ENCODE data around the gene LASP1NB.

The LASP1NB gene

DNA sequence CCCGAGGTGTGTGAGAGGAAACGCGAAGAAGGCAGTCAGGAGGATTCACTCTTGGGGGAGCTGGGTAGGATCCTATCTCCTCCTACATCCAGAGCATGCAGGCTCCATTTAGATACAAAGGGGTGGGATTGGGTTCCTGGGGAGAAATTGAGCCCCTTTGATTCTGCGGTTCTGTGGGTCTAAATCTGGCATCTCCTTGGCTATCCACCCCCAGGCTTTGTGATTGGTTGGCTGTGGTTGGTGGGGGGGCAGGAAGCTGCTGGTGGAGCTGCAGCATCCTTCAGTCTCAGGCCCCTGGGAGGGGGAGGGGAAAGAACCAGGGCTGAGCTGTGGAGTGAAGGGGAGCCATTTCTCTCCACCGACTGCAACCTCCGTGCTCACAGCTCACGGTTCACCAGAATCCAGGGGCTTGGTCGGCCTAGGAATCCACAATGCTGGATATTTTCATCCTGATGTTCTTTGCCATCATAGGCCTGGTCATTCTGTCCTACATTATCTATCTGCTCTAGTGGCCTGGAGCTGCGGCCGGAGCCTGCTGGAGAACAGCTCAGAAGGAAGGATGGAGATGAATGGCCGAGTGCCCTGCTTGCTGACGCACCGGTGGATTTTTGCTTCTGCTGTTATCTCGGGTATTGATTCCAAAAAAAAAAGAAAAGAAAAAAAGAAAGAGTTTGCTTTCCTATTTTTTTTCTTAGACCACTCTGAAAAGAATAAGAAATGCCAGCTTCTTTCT lies at the start of gene LASP1NB:
TSS of gene LASP1NB (plus strand) at position 352 of the 733 bp plus-strand sequence.
- DNase-seq: peak; percentile 56

DNA sequence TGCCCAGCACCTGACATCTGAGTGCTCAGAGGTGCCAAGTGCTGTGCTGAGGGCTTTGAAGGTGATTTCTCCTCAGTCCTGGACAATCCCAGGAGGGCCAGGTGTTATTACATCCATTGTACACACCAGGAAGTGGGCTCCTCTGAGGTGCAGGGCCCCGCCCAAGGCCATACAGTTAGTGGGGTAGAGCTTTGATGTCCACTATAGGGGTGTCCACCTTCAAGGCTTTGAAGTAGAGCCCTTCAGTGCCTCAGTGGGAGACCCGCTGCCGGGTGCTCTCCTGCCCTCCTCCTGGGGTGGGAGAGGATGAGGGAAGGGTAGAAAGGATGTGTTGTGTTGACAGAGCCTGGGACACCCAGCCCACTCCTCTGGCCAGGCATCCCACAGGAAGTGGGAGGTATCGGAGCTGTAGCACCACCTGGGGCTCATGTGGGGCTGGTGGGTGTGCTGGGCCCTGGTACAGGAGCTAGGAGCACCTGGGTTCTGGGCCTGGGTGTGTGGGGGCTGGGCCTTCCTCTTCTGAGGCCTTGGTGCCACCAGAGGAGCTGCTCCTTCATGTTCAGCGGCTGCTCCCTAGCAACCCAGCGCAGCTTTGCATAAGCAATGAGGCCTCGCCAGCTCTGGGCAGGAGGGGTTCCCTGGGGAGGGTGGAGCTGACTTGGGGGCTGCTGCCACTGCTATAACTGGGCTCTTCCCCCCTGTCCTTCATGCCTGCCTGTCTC lies 48.1 kb upstream of the LASP1NB start:
- DNase-seq: peak; percentile 59

DNA sequence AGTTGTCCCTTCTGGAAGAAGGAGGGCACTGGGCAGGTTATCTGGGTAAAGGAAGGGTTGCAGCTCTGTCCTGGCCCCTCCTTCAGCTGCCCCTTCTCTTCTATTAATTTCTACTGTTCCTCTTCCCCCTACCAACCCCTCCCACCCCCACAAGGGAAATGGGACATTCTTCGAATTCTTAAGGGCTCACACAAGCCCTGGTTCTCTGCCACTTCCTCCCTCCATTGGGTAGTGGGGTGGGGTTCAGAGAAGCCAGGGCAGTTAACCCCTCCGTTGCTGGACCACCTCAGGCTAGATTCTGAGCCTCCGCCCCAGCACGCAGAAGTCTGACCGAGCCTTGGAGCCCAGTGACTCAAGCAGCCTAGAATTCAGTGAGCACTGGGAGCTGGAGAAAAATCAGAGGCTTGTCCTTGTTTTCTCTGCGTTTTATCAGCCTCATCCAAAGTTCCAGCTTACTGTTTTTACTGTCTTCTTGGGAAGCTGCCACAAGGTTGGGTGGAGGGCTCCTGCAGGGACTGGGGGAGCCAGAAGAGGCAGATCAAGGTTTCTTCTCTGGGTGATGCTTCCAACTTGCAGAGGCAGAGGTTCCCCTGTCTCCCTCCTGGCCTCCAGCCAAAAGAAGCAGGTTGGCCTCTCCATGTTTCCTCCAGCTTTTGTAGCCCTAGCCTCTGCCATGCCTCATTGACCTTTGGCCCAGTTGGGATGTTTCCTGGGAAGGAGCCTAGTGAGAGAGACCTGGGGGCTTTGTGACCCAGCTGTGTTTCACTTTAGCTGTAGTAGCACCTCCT lies 45.3 kb upstream of the LASP1NB start:
- DNase-seq: peak; percentile 82

DNA sequence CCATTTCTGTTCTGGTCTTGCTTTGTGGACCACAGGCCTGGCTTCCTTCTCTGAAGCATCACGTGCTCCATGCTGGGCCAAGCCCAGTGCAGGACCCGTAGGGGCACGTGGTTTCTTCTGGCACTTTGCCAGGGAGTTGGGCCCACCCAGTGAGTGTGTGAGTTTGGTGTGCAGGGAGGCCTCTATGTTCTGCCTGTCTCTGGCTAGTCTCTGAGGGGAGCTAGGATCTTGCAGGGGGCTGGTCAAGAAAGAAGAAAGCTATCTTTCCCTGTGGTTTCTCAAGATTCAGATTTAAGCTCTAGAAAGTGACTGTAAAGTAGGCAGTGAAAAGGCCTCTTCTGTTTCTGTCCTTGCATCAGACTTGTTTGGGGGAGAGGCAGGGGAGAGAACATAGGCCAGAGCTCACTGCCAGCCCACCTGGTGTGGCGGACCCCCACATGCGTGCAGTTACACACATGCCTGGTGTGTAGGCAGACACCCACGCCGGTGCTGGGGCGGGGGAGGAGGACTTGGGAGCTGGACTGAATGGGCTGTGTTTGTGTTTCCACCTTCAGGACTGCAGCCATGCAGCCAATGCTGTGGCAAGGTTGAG lies 43.7 kb upstream of the LASP1NB start:
- DNase-seq: peak; percentile 85

DNA sequence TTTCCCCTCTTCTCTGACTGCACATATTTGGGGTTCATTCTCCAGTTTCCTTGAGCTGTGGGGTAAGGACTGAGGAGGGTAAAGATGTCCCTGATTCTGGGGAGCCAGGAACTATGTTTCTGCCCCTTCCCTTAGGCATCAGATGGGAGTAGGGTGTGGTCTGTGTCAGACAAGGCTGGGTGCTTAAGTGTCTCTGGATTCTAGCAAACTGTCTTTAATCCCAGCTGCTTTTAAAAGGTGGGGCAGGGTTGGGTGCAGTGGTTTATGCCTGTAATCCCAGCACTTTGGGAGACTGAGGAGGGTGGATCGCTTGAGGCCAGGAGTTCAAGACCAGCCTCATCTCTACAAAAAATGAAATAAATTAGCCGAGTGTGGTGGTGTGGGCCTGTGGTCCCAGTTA lies 42.5 kb upstream of the LASP1NB start:
- DNase-seq: no peak

DNA sequence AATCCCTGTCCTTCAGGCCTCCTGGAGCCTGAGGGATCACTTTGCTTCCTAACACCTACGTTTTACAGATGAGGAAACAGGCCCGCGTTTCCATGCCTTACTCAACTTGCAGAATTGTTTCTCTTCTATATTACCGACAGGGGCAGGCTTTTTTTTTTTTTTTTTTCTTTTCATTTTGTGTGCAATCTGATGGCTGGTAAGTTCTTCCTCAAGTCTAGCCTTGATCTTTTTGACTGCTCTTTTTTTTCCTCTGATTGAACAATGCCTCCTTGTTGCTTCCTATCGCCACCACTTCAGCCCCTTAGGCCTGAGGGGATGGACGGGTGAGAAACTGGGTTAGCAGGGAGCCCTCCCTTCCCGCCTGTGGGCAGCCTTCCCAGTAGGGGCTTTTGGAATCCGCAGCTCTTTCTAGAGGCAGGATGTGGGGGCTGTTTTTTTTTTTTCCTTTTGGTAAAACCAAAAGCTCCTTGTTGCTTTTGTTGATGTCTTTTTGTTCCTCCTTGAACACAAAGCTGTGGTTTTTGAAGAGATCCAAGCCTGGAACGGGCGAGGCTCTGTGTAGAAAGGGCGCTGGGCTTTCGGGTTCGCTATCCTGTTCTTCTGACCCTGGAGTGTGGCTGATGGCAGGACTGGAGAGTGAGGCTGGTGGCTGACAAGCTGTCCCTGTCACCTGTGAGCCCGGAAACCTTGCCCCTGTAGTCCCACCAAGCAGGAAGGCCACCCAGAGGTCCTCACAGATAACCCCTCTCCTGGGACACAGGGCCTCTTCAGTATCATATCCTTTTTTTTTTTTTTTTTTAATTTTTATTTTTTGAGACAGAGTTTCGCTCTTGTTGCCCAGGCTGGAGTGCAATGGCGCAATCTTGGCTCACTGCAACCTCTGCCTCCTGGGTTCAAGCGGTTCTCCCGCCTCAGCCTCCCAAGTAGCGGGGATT lies 41.6 kb upstream of the LASP1NB start:
- DNase-seq: no peak

DNA sequence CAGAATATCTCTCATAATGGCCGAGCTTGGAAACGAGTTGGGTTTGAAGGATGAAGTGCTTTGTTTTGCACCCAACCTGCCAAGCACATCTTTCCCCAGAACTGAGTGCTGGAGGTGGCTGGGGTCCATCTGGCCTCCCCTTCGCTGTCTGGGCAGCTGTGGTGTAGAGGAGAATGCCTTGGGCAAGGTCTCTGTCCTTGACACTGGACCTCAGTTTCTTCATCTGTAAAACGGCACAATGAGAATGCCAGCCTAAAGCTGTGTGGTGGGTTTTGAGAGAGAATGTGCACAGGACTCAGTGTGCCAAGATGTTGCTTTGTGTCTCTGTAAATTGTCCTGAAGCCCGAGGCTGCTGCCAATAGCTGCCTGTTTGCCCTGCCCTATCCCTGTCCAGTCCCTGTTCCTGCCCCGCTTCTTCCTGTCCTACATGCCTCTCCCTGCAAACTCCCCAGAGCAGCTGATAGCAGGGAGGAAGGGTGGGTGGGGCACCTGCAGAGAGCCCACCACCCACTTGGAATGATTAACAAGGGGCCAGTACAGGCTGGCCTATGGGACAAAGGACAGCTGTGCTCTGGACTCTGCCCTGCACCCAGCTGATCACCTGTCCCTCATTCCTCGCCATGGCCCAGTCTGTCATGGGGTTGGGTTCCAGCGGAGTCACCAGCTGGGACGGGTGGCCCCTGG lies 40.2 kb upstream of the LASP1NB start:
- no peak for DNase-seq

DNA sequence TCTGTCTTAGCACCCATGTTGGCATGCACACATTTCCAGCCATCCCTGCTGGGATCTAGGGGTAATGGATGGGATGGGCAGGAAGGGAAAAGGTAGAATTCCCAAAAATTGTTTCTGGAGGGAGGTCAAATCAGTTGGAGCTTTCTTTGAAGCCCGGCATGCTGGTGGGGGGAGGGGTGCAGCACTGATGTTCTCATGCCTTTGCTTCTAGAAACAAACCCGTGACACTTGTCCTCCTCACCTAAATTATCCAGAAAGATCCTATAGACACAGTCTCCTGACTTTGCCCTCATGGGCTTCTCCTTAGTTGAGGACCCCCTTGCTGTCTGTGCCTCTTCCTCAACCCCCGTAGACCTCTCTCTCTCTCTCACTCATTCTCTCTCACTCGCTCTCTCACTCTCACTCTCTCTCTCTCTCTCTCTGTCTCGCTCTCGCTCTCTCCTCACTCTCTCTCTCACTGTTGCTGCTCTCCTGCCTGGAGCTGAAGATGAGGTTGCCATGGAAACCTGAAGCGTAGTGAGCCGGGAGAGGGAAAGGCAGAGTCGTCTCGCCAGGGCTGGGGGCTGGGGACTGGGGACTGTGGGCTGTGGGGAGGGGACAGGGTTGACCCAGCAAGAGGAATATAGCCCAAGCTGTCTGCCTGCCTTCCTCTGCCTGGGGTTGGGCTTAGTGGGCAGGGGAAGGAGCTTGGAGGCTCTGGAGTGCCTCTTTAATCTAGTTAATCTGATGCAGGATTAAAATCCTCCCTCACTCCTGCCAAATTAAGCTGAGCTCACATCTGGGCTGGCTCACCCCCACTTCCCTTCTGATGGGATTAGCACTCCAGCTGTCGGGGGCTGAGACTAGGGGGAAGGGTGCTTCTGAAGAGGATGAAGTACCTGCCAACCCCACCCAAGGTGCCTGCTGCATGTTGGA lies 39.4 kb upstream of the LASP1NB start:
- no peak for DNase-seq

DNA sequence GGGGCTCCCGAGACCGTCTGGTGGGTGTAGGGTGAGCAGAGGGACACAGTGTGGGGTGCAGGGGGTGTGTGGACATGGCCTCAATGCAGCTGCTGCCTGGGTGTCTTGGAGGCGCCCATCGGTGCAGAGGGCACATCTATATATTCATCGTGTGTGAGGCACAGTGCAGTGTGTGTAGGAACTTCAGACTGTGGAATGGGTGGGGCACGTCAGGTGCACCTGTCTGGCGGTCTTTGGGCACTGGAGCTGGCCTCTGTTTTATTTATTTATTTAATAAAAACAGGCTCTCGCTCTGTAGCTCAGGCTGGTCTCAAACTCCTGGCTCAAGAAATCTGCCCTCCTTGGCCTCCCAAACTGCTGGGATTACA lies 38.8 kb upstream of the LASP1NB start:
- DNase-seq: no peak

DNA sequence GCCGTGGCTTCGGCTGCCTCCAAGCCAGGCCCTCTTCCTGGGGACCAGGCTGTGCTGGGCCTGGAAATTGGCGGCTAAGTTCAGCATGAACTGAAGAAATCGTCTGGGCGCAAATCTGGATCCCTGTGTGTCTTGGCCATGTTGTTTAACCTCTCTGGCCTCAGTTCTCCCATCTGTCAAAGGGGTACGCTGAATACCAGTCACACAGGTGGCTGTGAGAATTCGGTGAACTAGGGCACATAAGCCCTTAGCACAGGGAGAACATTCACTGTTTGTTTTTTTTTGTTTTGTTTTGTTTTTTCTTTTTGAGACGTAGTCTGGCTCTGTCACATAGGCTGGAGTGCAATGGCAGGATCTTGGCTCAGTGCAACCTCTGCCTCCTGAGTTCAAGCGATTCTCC lies 36.6 kb upstream of the LASP1NB start:
- DNase-seq: no peak

DNA sequence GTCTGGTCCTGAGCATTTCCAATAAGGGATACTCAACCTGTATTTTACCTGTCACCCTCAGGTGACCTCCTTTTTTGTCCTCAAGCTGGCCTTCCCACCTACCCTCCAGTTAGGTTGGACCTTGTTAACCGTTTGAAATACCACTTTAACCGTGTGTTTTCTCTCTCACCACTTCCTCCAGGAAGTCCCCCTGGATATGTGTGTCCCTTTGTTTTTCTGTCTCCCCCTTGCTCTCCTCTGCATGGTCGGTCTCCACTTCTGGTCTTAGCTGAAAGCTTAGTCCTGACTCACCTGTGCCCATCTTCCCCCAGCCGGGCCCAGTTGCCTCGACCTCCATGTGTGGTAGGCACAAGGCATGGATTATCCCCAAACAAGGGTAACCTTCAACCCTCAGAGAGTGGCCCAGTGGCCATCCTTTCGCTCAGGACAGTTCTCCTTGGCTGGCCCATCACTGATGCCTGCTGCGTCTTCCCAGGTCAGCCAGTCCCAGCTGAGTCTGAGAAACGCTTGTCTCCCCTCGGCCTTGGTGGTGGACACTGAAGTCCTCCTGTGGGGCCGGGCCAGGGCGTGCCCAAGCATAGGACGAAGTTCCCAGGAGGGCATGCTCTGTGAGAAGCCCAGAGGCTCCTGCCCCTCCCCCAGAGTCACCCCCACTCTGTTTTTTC lies 35.5 kb upstream of the LASP1NB start:
- DNase-seq: no peak

DNA sequence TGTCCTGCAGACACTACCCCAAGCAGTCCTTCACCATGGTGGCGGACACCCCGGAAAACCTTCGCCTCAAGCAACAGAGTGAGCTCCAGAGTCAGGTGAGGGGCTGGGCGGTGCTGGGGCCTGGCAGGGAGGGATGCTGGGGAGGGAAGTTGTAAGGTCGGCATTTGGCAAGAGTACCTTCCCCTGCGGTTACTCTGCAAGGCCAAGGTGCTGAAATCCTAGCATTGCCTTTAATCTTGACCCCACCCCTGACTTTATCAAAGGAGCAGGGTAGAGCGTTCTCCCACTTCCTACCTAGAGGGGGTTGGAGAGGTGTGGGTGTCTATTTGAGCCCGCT lies 35.0 kb upstream of the LASP1NB start:
- DNase-seq: no peak

DNA sequence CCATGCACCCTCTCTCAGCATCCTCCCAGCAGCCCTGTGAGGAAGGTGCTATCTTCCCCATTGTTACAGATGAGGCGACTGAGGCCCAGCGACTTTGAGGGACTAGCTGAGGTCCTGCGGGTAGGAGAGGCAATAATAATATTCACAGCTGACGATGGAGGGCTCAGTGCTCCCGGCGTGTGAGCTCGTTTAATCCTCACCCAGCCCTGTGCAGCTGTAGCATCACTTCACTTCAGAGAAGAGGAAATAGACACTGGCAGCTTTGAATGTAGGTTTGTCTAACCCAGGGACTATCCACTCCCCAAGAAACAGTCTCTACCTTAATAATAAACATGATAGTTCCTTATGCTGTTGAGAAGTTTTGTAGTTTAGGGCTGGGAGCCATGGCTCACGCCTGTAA lies 34.0 kb upstream of the LASP1NB start:
- no peak for DNase-seq

DNA sequence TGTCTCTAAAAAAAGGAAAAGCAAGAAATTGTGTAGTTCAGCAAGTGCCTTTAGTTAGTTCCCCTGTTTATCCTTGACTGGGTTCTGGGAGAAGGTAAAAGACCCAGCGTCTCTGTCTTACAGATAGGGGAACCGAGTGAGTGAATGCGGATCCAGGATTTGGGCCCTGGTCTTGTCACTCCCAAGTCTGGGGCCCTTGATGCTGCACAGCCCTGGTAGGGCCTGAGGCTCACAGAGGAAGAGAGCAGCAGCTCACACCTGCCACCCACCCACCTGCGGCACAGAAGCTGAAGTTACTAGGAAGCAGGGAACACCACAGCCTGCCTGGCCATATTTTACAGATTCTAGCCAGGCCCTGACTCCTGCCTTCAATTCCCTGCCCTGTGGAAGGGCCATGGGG lies 33.3 kb upstream of the LASP1NB start:
- no peak for DNase-seq

DNA sequence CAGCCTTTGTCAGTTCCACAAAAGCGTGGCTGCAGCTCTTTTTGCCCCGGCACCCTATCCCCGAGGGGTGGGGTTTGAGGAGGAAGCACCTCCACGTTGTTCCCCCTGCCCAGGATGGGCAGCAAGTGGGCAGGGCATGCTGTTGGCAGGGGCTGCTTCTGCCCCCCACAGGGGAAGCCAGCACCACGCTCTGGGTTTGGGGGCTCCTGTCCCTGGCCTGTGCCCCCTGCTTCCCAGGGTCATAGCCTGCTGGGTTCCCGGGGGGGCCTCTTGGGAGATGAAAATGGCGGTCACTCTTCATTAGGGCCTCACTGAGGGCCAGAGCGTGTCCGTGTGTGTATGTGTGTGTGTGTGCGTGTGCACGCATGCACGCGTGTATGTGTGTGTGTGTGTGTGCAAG lies 32.8 kb upstream of the LASP1NB start:
- no peak for DNase-seq

DNA sequence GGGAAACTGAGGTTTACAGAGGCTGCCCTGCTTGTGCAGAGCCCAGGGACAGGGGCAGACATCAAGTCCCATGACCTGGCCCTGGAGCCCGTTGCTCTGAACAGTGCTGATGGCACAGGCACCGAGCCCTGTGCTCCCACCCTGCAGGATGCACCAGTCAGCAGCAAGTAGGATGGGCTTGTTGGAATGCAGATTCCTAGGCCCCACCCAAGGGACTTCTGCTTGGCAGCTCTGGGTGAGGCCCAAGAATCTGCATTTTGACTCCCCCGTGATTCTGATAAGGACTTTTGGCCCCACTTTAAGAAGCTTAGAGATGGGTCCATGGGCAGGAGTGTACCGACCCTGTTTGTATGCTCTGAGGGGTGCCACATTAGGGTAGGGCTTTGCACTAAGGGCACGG lies 32.3 kb upstream of the LASP1NB start:
- no peak for DNase-seq

DNA sequence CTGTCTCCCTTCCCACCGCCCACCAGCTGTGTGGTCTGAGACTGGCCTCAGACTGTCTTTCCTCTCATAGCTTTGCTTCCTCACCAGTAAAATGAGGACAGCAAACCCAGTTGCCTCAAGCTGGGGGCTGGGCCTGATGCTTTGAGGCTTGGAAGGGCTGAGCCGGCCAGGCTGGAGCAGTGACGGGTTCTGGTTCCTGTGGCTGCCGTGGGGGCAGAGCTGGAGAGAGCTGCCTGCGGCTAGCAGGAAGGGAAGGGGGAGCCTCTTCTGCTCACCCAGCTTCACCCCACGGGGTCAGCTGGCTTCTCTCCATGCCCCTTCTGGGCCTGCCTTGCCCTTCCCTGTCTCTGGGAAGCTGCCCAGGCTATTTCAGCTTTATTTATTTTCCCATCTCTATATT lies 31.8 kb upstream of the LASP1NB start:
- no peak for DNase-seq

DNA sequence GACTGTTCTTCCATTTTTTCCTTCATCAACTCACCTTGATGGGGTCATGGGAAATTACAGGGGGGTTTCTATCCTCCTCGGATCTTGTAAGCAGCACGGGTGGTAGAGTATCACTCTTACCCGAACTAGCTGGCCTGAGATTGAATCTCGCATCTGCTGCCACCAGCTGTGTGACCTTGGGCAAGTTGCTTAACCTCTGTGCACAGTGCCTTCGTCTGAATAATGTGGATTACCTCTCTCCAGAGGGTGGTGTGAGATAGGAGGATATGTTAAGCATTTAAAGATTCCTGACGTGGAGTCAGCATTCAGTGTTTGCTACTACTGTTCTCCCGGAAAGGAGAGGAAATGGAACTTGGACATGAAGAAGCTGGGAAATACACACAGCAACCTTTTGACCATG lies 31.1 kb upstream of the LASP1NB start:
- DNase-seq: no peak

DNA sequence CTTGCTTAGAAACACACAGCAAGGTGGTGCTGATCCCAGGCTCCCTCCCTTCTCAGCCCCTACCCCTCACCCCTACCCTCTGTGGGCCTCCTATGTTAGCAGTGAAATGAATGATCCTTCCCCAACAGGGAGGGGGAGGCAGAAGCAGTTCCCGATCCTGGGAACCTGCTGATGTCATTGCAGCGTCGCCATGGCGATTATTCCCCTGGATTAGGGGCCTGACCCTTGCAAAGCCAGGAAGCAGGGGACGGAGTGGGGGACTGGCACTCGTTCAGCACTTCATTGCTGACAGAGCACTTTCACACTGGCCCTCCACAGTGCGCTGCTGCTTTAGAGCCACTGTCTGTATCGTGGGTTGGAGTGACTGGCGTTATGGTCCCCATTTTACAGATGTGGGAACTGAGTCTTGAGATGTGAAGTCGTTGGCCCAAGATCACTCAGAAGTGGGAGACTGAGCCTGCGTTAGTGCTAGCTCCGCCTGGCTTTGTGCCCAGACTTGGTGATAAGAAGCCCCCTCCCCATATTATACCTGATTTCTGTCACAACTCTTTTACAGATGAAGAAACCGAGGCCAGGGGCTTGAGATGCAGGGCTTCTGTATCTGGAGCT lies 29.0 kb upstream of the LASP1NB start:
- DNase-seq: no peak

DNA sequence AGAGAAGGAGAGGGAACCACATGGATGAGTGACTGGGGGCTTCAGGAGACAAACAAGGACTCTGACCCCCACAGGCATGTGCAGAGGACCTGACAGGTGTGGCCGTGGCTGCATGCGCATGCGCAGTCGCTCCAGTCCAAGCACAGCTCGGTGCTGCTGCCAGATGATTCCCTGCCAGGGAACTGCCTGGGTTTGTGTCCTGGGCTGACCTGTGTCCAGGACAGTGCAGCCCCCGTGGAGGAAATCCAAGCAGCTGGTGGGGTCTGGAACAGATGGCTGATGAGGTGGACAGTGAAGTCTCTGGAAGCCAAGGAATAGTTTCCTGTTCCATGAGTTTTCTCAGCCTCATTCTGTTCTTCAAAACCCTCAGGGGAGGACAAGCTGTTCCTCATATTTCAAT lies 28.2 kb upstream of the LASP1NB start:
- DNase-seq: peak; percentile 82

Measured in femur (tissue), 1 donor.